HG03469 (cell line): ENCODE measurements around the gene TMED6.
"Not testable (repeated sequence)": the region's sequence is repeated elsewhere in the genome, so short reads cannot be mapped to it uniquely, and the experiment has no call there.

ENCODE experiments used
- ATAC-seq: cut with Tn5 transposase; IDR thresholded peaks from one replicate; pipeline ENCODE4 v1.9.1; 2021; ENCODE audit warnings: mild to moderate bottlenecking, moderate library complexity, moderate number of reproducible peaks; ENCODE audit not compliant: unreplicated experiment

Gene TMED6

GRCh38 chr16:69363281-69363717, 11.7 kb upstream of the TMED6 start:
- no peak for ATAC-seq

GRCh38 chr16:69360070-69360469, 8.5 kb upstream of the TMED6 start:
- ATAC-seq: not testable (repeated sequence)

GRCh38 chr16:69350536-69351133, 951 bp downstream of the TMED6 start:
- no peak for ATAC-seq

- ATAC-seq: no peak
These were observed 2.0 kb downstream of the TMED6 start for GRCh38 chr16:69349536-69349935.

GRCh38 chr16:69348222-69348621, 3.4 kb downstream of the TMED6 start:
- ATAC-seq: no peak

GRCh38 chr16:69346683-69347082, 4.9 kb downstream of the TMED6 start:
- ATAC-seq: no peak

GRCh38 chr16:69345923-69346322, 5.7 kb downstream of the TMED6 start:
- no peak for ATAC-seq

GRCh38 chr16:69344171-69344570, 7.4 kb downstream of the TMED6 start:
- no peak for ATAC-seq

- ATAC-seq: no peak
These were observed 11.4 kb downstream of the TMED6 start for GRCh38 chr16:69340095-69340644.

GRCh38 chr16:69339289-69340094, 12.1 kb downstream of the TMED6 start, which contains the start of the genes COG8 and NIP7:
TSS of gene COG8 (minus strand) at chr16:69339564. CDS start at chr16:69339552, 12 bp downstream.
TSS of gene NIP7 (plus strand) at chr16:69339772. CDS start at chr16:69339830, 58 bp downstream.
- ATAC-seq: peak; percentile 64

GRCh38 chr16:69338557-69339288, 12.9 kb downstream of the TMED6 start:
- ATAC-seq: no peak

- no peak for ATAC-seq
These were observed 16.9 kb downstream of the TMED6 start for GRCh38 chr16:69334696-69335095.

- peak; percentile 77 for ATAC-seq
These were observed 21.1 kb downstream of the TMED6 start, which contains the start of gene PDF for GRCh38 chr16:69330286-69331109. TSS of gene PDF (minus strand) at chr16:69330588. CDS start at chr16:69330570, 18 bp downstream.

- ATAC-seq: peak; percentile 17
These were observed 22.0 kb downstream of the TMED6 start for GRCh38 chr16:69329369-69330285.

- no peak for ATAC-seq
These were observed 22.7 kb downstream of the TMED6 start for GRCh38 chr16:69328854-69329316.

GRCh38 chr16:69327585-69328310, 23.8 kb downstream of the TMED6 start:
- ATAC-seq: no peak

- no peak for ATAC-seq
These were observed 25.3 kb downstream of the TMED6 start for GRCh38 chr16:69326172-69326873.

GRCh38 chr16:69325784-69326171, 25.8 kb downstream of the TMED6 start:
- no peak for ATAC-seq
